ENCODE results near the gene ARL1.

DNA sequence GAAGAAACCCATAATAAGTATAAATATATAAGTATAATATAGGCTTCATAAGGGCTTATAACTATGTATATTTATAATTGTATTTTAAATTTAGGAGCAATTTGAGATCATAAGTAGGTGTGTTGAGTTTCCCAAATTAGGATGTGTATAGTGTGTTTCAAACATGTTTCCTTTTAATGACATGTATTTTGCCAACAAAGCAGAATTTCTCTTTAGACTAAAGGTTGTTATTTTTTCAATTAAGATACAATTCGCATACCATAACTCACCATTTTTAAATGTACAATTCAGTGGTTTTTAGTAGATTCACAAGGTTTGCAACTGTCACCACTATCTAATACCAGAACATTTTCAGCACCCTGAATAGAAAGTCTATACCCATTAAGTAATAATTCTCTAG lies 7.7 kb upstream of the ARL1 start:
- TF ChIP-seq POLR2AphosphoS5 (IDR thresholded peaks at IDR 0.05; ENCODE audit: borderline replicate concordance, low read depth, low read length) = no peak
- no peak for TF ChIP-seq EZH2 (IDR thresholded peaks at IDR 0.05)

All from SK-N-MC (cell line).